Activated CD8-positive, alpha-beta memory T cell treated with anti-CD3 and anti-CD28 coated beads, Interleukin-2, amount 50 U/mL, for 1 hour (primary cell): ENCODE data around the gene DLGAP4.

Experiments used
- DNase-seq: peaks from one replicate; pipeline ENCODE4 v3.0.0-alpha.2; 2020; ENCODE audit errors: extremely low read depth

Gene DLGAP4

DNA sequence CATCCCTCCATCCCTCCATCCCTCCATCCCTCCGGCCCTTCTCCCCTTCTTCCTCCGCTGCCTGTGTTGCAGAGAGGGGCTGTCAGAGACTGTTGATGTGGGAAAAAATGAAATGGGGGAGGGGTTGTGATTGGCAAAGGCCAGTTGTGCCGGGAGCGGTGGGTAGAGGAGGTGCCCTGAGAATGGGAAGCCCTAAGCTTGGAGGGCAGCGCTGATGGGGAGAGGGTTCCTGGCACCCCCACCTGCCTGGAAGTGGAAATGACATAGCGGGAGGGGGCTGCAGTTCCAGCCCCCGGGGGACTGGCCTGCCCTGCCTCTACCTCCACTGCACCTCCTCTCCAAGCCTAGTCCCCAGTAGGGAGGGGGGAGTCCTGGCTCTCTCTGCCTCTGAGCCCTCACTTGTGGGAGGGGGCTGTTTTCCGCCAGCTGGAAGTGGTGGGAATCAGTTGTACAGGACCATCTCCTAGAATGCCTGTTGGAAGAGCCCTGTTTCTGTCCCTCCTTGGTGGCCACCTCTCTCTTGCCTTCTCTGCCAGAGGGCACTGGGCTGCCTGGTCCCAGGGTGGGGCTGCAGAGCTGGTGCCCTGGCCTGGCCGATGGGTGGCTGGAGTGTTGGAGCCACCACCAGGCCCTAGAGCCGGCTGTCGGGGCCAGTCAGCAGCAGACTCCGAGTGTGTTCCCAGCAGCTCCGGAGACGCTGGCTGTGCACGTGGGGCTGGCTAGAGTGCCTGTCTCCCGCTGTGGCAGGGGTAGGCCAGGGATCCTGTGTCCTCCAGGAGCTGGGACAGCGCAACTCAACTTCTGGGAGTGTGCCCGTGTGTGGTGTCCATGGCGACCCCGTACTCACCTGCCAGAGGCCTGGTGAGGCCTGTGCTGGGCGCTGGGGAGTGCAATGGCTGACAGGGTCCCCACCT lies 1.5 kb downstream of the DLGAP4 start:
- no peak for DNase-seq

DNA sequence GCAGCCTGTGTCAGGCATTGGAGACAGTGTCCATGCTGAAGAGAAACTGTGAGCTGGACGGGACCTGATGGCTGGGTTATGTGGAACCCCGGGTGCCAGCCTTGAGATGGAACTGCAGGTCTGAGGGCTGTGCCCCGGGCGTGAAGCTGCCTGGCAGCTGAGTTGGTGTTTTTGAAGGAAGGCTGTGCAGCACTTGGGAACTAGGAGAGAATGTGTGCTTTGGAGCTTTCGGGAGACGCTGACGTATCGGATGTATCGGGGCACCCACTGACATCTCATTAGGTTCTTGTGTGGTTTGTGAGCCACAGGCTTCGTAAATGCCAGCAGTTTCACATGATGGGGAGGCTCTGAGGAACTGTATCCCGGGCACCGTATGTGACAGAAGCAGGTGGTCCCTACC lies 2.2 kb downstream of the DLGAP4 start:
- no peak for DNase-seq

DNA sequence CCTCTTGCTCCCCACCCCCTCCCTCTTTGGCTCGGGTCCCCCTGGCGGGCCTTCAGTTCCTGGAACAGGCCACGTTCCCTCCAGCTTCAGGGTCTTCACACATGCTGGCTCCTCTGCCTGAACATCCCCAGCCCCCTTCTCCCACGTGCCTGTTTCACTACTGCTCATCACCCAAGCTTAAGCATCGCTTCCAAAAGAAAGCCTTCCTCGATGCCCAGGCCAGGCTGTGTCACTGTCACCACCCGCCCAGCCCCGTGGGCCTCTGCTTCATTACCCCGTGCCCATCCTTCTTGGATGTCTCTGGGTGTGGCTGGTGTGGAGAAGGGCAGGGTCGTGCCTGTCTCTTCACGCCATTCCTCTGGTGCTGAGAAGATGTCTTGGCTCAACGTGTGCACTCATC lies 2.8 kb downstream of the DLGAP4 start:
- no peak for DNase-seq

DNA sequence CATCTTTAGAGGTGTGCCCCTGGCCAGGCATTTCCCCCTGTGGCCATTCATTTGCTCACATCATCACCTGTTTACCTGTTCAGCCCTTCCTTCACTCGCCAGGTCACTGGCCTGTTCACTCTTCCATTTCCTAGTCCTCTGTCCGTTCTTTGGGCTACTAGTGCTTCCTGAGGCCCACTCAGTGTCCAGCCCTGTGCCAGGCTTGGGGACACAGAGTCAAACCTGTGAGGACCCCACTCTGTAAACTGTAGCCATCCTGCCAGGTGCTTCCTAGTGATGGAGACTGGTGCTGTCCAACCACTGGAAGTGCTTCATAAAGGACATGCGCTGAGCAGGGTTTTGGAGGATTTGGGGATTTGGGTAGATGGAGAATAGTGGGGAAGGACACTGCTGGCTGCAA lies 3.5 kb downstream of the DLGAP4 start:
- DNase-seq = no peak

DNA sequence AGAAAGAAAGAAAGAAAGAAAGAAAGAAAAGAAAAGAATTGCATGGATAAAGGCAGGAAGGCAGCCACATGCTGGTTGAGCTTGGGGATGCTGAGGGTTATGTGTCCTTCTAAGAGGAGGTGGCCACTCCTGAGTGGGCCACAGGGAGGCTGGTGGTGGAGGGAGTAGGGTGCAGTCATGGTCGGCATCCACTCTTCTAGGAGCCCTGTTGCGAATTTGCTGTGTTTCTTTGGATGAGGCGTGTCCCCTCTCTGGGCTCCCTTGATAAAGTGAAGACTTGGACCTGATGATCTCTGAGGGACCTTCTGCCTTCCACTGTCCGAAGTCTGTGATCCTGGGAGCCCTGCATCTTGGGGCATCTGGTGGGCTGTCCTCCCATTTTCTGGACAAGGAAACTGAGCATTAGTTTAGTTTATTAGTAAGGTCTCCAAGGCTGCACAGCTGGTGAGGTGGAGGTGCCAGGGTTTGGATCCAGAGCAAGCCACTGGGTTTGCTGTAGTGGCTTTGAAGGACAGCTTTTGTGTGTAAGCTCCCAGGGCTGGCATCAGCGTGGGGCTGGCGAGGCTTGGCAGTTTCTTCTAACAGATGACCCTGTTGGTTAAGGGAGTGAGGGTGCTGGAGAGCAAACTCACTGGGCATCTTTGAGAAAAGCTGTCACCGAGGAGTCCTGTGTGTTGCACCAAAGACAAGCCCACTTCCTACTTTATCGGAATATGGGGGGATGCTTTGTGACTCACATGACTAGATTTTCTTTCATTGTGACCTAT lies 4.3 kb downstream of the DLGAP4 start:
- no peak for DNase-seq

DNA sequence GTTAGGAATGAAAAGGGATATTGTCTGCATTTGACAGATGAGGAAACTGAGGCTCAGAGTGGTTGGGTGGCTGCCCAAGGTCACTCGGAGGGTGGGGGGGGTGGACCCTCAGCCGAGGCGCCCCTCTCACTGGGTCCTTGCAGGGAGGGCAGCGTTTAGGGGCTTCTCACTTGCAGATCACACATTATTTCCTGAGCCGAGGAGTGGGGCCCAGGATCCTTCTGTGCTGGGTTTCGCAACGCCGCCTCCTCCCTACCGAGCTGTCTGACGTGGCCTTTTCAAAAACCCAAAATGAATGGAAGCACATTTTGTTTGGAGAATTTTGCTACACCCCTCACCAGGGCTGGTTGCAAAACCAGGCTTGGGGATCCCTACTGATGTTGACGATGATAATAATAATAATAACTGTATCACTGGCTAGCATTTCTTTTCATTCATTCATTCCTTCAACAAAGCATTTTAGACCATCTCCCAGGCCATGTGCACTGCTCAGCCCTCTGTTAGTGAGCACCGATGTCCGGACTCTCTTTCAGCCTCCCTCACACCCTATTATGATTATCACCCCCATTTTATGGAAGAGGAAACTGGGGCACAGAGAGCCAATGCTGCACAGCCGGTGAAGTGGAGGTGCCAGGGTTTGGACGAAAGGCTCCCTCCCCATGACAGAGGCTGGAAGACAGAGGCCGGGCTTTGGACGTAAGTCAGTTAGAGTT lies 5.2 kb downstream of the DLGAP4 start:
- no peak for DNase-seq

DNA sequence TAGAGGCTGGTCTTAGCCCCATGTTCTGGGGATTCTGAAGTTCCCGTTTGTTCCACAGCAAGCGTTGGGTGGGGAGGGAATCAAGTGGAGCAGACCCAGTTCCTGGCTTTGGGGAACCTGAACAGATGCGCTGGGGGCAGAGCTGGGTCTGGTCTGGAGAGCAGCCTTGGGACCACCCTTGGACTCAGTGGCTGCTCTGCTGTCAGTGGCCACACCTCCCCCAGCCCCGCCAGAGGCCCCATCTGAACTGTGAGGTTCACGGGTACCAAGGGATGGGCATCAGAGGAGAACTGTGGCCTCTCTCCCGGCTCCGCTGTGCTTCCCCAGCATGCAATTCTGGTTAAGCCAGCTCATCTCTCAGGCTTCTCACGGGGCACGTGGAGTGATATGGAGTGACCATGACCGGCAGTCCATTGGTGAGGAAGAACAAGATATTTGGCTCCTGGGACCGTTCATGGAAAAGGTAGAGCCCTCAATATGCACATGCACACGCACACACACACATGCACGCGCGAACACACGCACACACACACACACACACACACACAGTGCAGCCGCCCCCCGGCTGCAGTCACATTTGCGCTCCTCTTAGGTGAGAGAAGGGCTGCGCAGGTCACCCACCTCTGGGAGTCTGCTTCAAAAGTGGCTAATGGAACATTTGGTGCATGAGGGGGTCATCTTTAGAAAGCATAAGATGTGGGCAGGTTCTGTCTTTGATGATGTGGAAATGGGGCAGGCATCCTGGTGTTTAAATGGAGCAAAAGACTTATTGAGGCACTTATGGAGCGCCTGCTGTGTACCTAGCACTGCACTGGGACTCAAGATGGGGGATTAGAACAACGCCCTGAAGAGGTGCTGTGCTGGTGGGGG lies 6.0 kb downstream of the DLGAP4 start:
- no peak for DNase-seq

DNA sequence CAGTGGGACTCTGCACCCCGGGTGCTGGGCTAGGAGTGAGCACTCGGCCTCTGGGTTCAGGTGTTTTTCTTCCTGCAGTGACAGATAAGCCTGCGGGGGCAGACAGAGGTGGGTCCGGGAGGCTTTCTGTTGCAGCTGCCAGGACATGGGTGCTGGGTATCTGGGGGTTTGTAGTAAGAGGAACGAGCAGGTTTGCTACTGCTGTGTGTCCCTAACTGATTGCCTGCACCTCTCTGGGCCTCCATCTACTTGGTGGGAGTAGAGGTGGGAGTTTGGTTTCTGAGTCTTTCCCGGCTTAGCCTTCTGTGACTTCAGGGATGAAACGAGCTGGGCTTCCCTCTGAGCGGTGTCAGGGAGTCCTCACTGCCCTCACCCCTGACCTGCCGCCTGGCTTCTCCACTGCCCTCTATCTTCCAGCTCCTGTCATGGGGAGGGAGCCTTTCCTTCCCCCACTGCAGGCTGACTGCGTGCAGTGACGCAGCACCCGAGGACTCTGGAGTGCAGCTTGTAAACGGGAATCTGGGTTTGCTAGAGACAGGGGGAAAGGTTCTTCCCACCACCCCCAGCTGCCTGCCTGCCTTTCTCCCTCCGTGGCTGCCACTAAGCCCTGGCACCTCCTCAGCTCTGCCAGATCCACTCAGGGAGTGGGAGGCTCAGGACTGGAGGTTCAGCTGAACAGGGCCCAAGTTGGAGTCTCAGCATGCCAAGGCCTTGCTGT lies 6.7 kb downstream of the DLGAP4 start:
- DNase-seq = no peak

DNA sequence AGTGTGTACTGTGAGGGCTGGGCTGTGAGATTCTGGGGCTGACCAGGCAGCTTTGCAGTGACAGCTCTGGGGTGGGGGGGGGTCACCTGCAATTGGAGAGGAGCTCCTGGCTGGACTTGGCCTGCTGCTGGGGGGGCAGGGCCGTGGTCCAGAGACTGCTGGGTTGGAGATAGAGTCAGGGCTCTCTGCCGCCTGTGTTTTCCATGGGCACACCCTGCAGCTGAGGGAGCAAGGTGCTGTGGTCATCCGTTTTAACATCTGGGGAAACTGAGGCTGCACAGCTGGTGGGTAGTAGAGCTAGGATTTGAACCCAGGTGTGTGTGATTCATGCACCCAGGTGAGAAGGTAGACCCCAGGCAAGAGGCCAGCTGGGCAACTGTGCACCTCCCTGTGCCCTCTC lies 7.3 kb downstream of the DLGAP4 start:
- no peak for DNase-seq

DNA sequence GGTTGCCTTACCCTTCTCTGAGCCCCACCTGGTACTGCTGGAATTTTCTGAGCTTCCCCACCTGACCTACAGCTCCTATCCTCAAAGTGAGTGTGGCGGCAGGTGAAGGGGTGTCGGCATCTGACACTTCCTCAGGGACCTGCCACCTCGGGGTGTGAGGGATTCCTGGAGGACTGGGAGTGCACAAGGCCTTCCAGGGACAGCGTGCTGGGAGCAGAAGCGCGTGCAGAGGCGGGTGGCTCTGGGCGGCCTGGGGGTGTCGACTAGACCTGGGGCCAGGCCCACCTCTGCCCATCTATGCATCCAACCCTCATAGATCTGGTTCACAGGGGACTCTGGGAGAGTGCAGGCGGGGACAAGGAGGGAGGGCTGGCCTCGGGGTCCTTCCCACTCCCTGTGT lies 7.8 kb downstream of the DLGAP4 start:
- DNase-seq = no peak

DNA sequence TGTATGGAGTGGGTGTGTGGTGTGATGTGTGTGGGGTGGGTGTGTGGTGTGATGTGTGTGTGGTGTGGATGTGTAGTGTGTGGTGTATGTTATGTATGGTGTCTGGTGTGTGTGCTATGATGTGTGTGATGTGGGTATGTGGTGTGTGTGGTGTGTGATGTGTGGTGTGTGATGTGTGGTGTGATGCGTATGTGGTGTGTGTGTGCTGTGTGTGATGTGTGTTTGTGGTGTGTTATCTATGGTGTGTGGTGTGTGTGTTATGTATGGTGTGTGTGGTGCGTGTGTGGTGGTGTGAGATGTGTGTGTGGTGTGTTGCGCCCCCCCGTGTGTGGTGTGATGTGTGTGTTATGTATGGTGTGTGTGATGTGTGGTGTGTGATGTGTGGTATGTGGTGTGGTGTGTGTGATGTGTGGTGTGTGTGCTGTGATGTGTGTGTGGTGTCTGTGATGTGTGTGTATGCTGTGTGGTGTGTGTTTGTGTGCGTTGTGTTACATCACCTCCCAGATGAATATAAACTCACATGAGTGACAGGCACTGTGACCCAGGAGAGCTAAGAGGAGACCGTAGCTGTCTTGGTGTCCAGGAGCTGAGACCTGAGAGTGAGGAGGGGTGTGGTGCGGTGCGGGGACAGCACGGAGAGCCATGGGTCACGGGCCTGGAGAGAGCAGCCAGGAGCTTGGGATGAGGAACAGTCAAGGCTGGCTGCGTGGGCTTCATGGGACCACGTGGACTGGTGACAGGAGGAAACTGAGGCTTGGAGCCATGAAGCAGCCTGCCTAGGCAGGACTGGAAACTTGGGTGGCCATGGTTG lies 8.8 kb downstream of the DLGAP4 start:
- no peak for DNase-seq

DNA sequence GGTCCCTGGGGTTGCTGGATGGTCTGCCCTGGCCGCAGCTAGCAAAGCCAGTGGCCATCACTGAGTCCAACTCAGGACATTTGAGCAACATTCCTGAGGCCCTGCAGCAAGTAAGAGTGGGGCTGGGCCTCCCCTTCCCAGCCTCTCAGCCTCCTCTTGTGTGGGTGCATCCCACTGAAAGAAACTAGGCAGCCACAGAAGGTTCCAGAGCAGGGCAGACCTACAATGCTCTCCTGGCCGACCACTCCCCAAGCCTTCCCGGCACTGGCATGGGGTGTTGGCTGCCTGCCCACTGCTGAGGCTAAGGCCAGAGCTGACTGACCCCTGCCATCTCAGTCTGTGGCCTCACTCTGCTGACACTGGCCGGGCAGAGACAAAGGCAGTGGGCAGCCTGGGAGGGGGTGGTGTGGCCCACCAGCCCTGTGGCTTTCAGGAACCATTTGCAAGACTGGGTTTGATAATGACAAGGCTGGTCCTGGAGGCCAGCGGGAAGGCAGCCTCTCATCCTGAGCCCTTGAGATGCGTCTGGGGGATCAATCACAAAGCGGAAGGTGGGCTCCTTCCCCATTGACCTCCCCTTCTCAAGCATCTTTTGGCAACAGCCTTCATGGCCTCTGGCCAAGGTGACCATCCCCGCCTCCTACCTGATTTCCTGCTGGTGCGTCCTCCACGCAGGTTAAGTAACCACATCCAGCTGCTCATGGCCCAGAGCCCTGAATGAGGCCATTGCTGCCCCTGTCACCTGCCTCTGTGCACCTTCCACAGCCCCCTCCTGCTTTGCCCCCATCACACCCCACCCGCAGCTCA lies 9.6 kb downstream of the DLGAP4 start:
- no peak for DNase-seq

DNA sequence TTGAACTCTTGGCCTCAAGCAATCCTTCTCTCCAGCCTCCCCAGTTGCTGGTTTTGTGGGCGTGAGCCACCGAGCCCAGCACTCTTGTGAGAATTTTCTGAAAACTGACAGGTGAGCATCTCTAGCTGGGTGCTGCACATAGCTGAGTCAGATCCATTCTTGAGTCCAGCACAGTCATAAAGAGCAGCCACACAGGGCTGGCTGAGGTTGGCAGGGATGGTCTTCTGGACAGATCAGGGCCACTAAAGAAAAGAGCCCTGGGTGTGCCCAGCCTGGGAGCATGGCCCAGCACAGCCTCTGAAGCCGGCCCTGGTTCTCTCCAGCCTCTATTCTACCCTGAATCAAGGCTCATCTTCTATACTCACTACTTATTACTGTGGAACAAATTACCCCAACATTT lies 11.5 kb downstream of the DLGAP4 start:
- no peak for DNase-seq

DNA sequence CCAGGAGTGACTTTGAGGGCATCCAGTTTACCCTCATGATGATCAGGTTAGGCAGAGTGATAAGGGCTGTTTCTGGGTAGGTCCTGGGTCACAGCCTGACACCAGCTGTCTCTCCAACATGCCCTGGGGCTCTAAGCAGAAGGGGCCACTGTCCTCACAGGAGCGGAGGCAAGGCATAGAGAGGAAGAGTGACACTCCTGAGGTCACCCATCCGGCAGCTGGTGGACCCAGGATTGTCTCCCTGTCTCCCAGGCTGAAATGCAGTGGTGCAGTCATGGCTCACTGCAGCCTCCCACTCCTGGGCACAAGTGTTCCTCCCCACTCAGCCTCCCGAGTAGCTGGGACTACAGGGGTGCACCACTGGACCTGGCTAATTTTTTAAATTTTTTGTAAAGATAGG lies 12.0 kb downstream of the DLGAP4 start:
- no peak for DNase-seq

DNA sequence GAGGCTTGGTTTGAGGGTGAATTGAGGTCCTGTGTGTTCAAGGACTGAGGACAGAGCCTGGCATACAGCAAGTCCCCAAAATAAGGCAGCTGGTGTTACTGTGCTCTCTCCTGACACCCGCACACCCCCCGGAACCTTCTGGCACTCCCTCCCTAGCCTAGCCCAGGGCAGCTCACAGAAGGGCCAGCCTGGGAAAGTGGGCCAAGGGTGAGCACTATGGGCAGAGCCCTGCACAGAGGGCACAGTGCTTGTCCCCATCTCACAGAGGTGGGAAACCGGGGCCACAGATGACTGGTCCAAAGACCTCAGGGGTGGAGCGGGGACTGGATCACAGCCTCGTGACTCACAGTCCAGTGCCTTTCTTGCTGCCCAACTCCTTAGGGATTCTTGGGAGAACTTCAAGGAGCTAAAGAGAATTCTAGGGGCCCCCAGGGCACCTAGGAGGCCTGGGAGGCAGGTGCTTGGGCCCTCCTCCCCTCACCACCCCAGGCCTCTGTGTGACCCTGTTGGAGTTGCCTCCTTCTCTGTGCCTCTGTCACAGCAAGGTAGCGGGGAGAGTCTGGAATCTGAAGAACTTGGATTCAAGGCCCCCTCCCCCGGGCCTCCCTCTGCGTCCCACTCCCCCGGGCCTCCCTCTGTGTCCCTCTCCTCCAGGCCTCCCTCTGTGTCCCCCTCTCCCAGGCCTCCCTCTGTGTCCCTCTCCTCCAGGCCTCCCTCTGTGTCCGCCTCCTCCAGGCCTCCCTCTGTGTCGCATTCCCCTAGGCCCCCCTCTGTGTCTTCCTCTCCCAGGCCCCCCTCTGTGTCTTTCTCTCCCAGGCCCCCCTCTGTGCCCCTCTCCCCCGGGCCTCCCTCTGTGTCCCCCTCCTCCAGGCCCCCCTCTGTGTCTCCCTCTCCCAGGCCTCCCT lies 13.5 kb downstream of the DLGAP4 start:
- no peak for DNase-seq

DNA sequence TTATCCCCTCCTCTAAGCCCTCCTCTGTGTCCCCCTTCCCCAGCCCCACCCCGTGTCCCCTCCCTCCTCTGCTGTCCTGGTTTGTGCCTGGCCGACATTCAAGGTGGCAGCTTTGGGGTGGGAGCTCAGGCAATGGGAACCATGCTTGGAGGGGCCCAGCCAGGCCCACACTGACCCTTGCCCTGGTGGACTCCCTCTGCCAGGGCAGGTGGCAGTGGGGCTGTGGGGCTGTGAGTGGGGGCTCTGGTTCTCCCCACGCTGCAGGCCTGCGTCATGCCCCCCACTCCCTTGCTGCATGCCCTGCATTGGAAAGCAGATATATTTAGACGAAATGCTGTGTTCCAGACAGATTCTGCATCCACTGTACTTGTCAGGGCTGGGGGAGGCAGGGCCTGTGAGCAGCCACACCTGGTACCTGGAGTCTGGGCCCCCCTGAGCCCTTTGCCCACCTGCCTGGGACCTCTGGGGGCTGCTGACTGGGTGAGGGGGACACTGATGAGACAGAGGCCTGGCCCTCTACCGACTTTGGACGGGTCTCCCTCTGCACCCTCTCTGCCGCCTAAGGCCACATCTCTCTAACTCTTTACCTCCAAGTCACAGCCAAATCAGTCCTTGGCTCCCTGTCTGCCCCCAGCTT lies 14.2 kb downstream of the DLGAP4 start:
- DNase-seq = no peak

DNA sequence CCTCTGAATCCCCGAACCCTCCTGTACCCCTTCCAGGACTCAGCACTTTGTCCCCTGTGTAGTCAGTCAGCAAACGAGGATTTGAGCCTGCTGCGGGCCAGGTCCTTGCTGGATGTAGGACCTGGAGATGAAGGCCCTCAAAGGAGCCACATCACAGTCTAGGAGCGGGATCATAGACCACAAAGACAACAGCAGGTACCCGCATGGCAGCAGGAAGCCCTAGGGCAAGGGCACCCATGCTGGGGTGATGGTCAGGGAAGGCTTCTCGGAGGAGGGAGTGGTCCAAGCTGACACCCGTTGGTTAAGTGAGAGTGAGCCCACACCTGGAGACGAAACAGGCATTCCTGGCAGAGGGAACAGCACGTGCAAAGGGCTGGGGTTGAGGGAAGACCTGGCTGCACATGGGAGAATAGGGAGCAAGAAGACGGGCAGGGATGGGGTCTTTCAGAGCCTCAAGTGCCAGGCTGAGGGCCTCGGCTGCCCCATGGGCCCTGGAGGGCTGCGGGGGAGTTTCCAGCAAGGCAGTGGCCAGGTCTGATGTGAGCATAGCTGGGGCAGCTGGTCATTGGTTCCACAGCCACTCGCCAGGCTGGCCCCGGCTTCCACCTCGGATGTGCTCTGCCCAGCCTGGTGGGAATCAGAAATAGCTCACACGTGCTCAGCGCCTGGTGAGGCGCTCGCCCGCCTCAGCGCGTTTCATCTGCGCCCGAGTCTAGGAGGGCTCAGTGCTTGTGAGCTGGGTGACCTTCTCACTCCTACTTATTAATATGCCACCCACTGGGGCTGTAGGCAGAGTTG lies 15.0 kb downstream of the DLGAP4 start:
- no peak for DNase-seq
